ENCODE results near the gene TMEM72.

GRCh38 chr10:44980309-44981171, 69.4 kb downstream of the TMEM72 start:
- TF ChIP-seq POLR2A (IDR thresholded peaks at IDR 0.05; ENCODE audit: low read depth, low read length), result no peak
- no peak for TF ChIP-seq POLR2AphosphoS5 (IDR thresholded peaks at IDR 0.05; ENCODE audit: low read depth, low read length)
- no peak for TF ChIP-seq TAF1 (IDR thresholded peaks at IDR 0.05; ENCODE audit: low read depth, low read length)
- TF ChIP-seq POU2F2 (IDR thresholded peaks at IDR 0.05; ENCODE audit: low read depth, low read length), result no peak
- no peak for TF ChIP-seq SPI1 (IDR thresholded peaks at IDR 0.05; ENCODE audit: low read depth, low read length)

All from GM12891 (cell line).